ENCODE data around the gene SPINK5.
"Not testable (repeated sequence)": the region's sequence is repeated elsewhere in the genome, so short reads cannot be mapped to it uniquely, and the experiment has no call there.

The SPINK5 gene

GRCh38 chr5:148063861-148064260, at the start of gene SPINK5:
Gene SPINK5, plus strand, starts transcription at chr5:148063980. Its CDS starts 65 bp downstream, at chr5:148064045.
- no peak within 1 kb of the TSS for H3K9ac ChIP-seq
- no peaks in the 10 kb centered on the region for H3K27me3 ChIP-seq
- no peaks in the 10 kb centered on the region for H3K36me3 ChIP-seq
- no peak within 1 kb of the TSS for H3K4me2 ChIP-seq
- no peak for TF ChIP-seq Cebpa-rat (IDR thresholded peaks at IDR 0.05)
- no peaks in the 10 kb centered on the region for H3K9me3 ChIP-seq
- no peaks in the 10 kb centered on the region for H4K20me1 ChIP-seq
- H3K27ac ChIP-seq = no peak within 1 kb of the TSS
- H3K4me1 ChIP-seq = no peaks in the 10 kb centered on the region
- H3K4me3 ChIP-seq = no peak within 1 kb of the TSS

GRCh38 chr5:148014276-148014675, 49.5 kb upstream of the SPINK5 start:
- H3K27ac ChIP-seq = no peak overlapping the region
- H3K36me3 ChIP-seq = no peaks in the 10 kb centered on the region
- no peaks in the 10 kb centered on the region for H3K27me3 ChIP-seq
- no peak overlapping the region for H3K4me2 ChIP-seq
- no peak overlapping the region for H3K4me3 ChIP-seq
- no peaks in the 10 kb centered on the region for H4K20me1 ChIP-seq
- H3K9me3 ChIP-seq = no peaks in the 10 kb centered on the region
- TF ChIP-seq Cebpa-rat (IDR thresholded peaks at IDR 0.05) = no peak
- no peak overlapping the region for H3K9ac ChIP-seq
- H3K4me1 ChIP-seq = no peaks in the 10 kb centered on the region

GRCh38 chr5:148020257-148020988, 43.4 kb upstream of the SPINK5 start:
- TF ChIP-seq Cebpa-rat (IDR thresholded peaks at IDR 0.05) = no peak
- Histone ChIP-seq H3K9ac (no peak overlapping the region), H3K4me3 (no peak overlapping the region), H3K4me1 (no peaks in the 10 kb centered on the region), H3K27ac (no peak overlapping the region), H3K9me3 (no peaks in the 10 kb centered on the region), H4K20me1 (no peaks in the 10 kb centered on the region), H3K27me3 (no peaks in the 10 kb centered on the region), H3K4me2 (no peak overlapping the region), H3K36me3 (no peaks in the 10 kb centered on the region)

- Histone ChIP-seq H3K9me3 (no peaks in the 10 kb centered on the region), H3K4me2 (no peak overlapping the region), H3K36me3 (no peaks in the 10 kb centered on the region), H3K9ac (no peak overlapping the region), H4K20me1 (no peaks in the 10 kb centered on the region), H3K4me1 (no peaks in the 10 kb centered on the region), H3K27ac (no peak overlapping the region), H3K27me3 (no peaks in the 10 kb centered on the region), H3K4me3 (no peak overlapping the region)
- no peak for TF ChIP-seq Cebpa-rat (IDR thresholded peaks at IDR 0.05)
Observed at GRCh38 chr5:148027505-148027904, 36.3 kb upstream of the SPINK5 start.

- no peak for TF ChIP-seq Cebpa-rat (IDR thresholded peaks at IDR 0.05)
- Histone ChIP-seq H3K4me2 (no peak overlapping the region), H3K4me3 (no peak overlapping the region), H3K27ac (no peak overlapping the region), H4K20me1 (no peaks in the 10 kb centered on the region), H3K4me1 (no peaks in the 10 kb centered on the region), H3K27me3 (no peaks in the 10 kb centered on the region), H3K9ac (no peak overlapping the region), H3K9me3 (no peaks in the 10 kb centered on the region), H3K36me3 (no peaks in the 10 kb centered on the region)
Observed at GRCh38 chr5:148029131-148029530, 34.6 kb upstream of the SPINK5 start.

GRCh38 chr5:148033134-148033533, 30.6 kb upstream of the SPINK5 start:
- no peaks in the 10 kb centered on the region for H3K4me1 ChIP-seq
- no peak for TF ChIP-seq Cebpa-rat (IDR thresholded peaks at IDR 0.05)
- no peak overlapping the region for H3K4me3 ChIP-seq
- no peaks in the 10 kb centered on the region for H3K36me3 ChIP-seq
- no peaks in the 10 kb centered on the region for H3K27me3 ChIP-seq
- H3K9ac ChIP-seq = no peak overlapping the region
- H3K4me2 ChIP-seq = no peak overlapping the region
- no peak overlapping the region for H3K27ac ChIP-seq
- no peaks in the 10 kb centered on the region for H4K20me1 ChIP-seq
- H3K9me3 ChIP-seq = no peaks in the 10 kb centered on the region

- Histone ChIP-seq H3K4me3 (no peak overlapping the region), H3K9ac (no peak overlapping the region), H4K20me1 (no peaks in the 10 kb centered on the region), H3K4me1 (no peaks in the 10 kb centered on the region), H3K27ac (no peak overlapping the region), H3K9me3 (no peaks in the 10 kb centered on the region), H3K4me2 (no peak overlapping the region), H3K27me3 (no peaks in the 10 kb centered on the region), H3K36me3 (no peaks in the 10 kb centered on the region)
- TF ChIP-seq Cebpa-rat (IDR thresholded peaks at IDR 0.05) = no peak
Observed at GRCh38 chr5:148035676-148036075, 28.1 kb upstream of the SPINK5 start.

- Histone ChIP-seq H3K27ac (no peak overlapping the region), H3K9ac (no peak overlapping the region), H3K4me1 (no peaks in the 10 kb centered on the region), H3K27me3 (no peaks in the 10 kb centered on the region), H3K4me2 (no peak overlapping the region), H3K9me3 (no peaks in the 10 kb centered on the region), H3K36me3 (no peaks in the 10 kb centered on the region), H4K20me1 (no peaks in the 10 kb centered on the region), H3K4me3 (no peak overlapping the region)
- no peak for TF ChIP-seq Cebpa-rat (IDR thresholded peaks at IDR 0.05)
Observed at GRCh38 chr5:148042881-148043280, 20.9 kb upstream of the SPINK5 start.

GRCh38 chr5:148043705-148044104, 20.1 kb upstream of the SPINK5 start:
- no peak for TF ChIP-seq Cebpa-rat (IDR thresholded peaks at IDR 0.05)
- Histone ChIP-seq H3K27ac (no peak overlapping the region), H3K9ac (no peak overlapping the region), H4K20me1 (no peaks in the 10 kb centered on the region), H3K9me3 (no peaks in the 10 kb centered on the region), H3K36me3 (no peaks in the 10 kb centered on the region), H3K27me3 (no peaks in the 10 kb centered on the region), H3K4me1 (no peaks in the 10 kb centered on the region), H3K4me2 (no peak overlapping the region), H3K4me3 (no peak overlapping the region)

- not testable (repeated sequence) for H3K4me2 ChIP-seq, H3K4me1 ChIP-seq, H3K27ac ChIP-seq, H3K4me3 ChIP-seq, H3K9ac ChIP-seq, H3K36me3 ChIP-seq, H3K27me3 ChIP-seq, H4K20me1 ChIP-seq
- H3K9me3 ChIP-seq = peaks cover 34% of the 10 kb centered on the region
Observed at GRCh38 chr5:148055160-148055559, 8.6 kb upstream of the SPINK5 start.

GRCh38 chr5:148060309-148060708, 3.5 kb upstream of the SPINK5 start:
- no peaks in the 10 kb centered on the region for H3K27me3 ChIP-seq
- TF ChIP-seq Cebpa-rat (IDR thresholded peaks at IDR 0.05) = no peak

More at GRCh38 chr5:148060309-148060708, 3.5 kb upstream of the SPINK5 start:
- Histone ChIP-seq H3K27ac (no peak overlapping the region), H4K20me1 (no peaks in the 10 kb centered on the region), H3K9ac (no peak overlapping the region), H3K4me1 (no peaks in the 10 kb centered on the region), H3K4me3 (no peak overlapping the region), H3K9me3 (peaks cover 19% of the 10 kb centered on the region), H3K4me2 (no peak overlapping the region), H3K36me3 (0 out of 2 replicates have a peak, but pooled peaks cover 4% of the 10 kb centered on the region)
